ENCODE data around the gene DPAGT1. TPM values are rescaled to one million over a fixed set of nuclear protein-coding genes. Genes with fewer than 3 reads are reported as not detected.
A peak's percentile ranks its signal among the peaks of the same experiment; 100 is the strongest.

The DPAGT1 gene
- total RNA-seq, 3 donors from 2014 or later (not counting 1 experiment from before 2014, with no cell fraction given) = 20.5 to 28.5 (median 24.4) TPM

GRCh38 chr11:119115484-119116234 is 14.0 kb upstream of the DPAGT1 start:
- peaks cover 7 to 12% of the 10 kb centered on the region in 2 donors for H3K4me1 Mint-ChIP-seq
- no peak overlapping the region for H3K4me3 ChIP-seq (ENCODE audit: low read length)
- peaks cover 6% of the 10 kb centered on the region for H3K36me3 Mint-ChIP-seq
- H3K27me3 Mint-ChIP-seq (ENCODE audit: low read depth in 2 of 2) = no peaks in the 10 kb centered on the region
- peaks cover 9% of the 10 kb centered on the region for H3K4me1 ChIP-seq (ENCODE audit: control insufficient read depth, insufficient read depth, low read length)
- H3K27ac ChIP-seq (ENCODE audit: low read length) = no peak overlapping the region
- no peak for TF ChIP-seq CTCF (IDR thresholded peaks at IDR 0.05)
- DNase-seq (peak in 1 of 2 donors; percentile 70), ATAC-seq (no peak)
- 64% methylated on average over 24 of the region's 24 CpGs for whole genome bisulfite sequencing (ENCODE audit: insufficient coverage)
- no peaks in the 10 kb centered on the region for H3K9me3 Mint-ChIP-seq
- H3K27ac Mint-ChIP-seq = peak overlapping the region in 1 of 2 donors; percentile 63
- H3K27me3 ChIP-seq (ENCODE audit: control insufficient read depth, insufficient read depth, low read length) = no peaks in the 10 kb centered on the region
- no peaks in the 10 kb centered on the region for H3K9me3 ChIP-seq (ENCODE audit: control insufficient read depth, insufficient read depth, low read length)
- no peak overlapping the region for H3K4me3 Mint-ChIP-seq
- intact Hi-C loops (cut with micrococcal nuclease) = no loop called here
- peaks cover 49% of the 10 kb centered on the region for H3K36me3 ChIP-seq (ENCODE audit: control insufficient read depth, insufficient read depth, low read length)

GRCh38 chr11:119114351-119114750 is 12.7 kb upstream of the DPAGT1 start:
- intact Hi-C loops (cut with micrococcal nuclease) = no loop called here
- no peaks in the 10 kb centered on the region for H3K27me3 Mint-ChIP-seq (ENCODE audit: low read depth in 2 of 2)
- no peaks in the 10 kb centered on the region for H3K9me3 Mint-ChIP-seq
- peaks cover 6% of the 10 kb centered on the region for H3K36me3 Mint-ChIP-seq
- H3K4me1 Mint-ChIP-seq = peaks cover 13 to 17% of the 10 kb centered on the region in 2 donors
- no peak for ATAC-seq
- no peak for DNase-seq
- H3K27ac Mint-ChIP-seq = no peak overlapping the region
- H3K4me1 ChIP-seq (ENCODE audit: control insufficient read depth, insufficient read depth, low read length) = peaks cover 12% of the 10 kb centered on the region
- no peaks in the 10 kb centered on the region for H3K9me3 ChIP-seq (ENCODE audit: control insufficient read depth, insufficient read depth, low read length)
- no peak overlapping the region for H3K4me3 ChIP-seq (ENCODE audit: low read length)
- TF ChIP-seq CTCF (IDR thresholded peaks at IDR 0.05) = no peak
- no peak overlapping the region for H3K27ac ChIP-seq (ENCODE audit: low read length)
- peaks cover 49% of the 10 kb centered on the region for H3K36me3 ChIP-seq (ENCODE audit: control insufficient read depth, insufficient read depth, low read length)
- 98% methylated on average over 4 of the region's 5 CpGs for WGBS (ENCODE audit: insufficient coverage)
- H3K27me3 ChIP-seq (ENCODE audit: control insufficient read depth, insufficient read depth, low read length) = no peaks in the 10 kb centered on the region
- no peak overlapping the region for H3K4me3 Mint-ChIP-seq

- no peaks in the 10 kb centered on the region for H3K9me3 ChIP-seq (ENCODE audit: control insufficient read depth, insufficient read depth, low read length)
- no peaks in the 10 kb centered on the region for H3K27me3 Mint-ChIP-seq (ENCODE audit: low read depth in 2 of 2)
- no peak overlapping the region for H3K27ac ChIP-seq (ENCODE audit: low read length)
- DNase-seq = no peak
- WGBS (ENCODE audit: insufficient coverage) = 99% methylated on average over 9 of the region's 9 CpGs
- H3K36me3 ChIP-seq (ENCODE audit: control insufficient read depth, insufficient read depth, low read length) = peaks cover 49% of the 10 kb centered on the region
- ATAC-seq = no peak
- no peak overlapping the region for H3K27ac Mint-ChIP-seq
- intact Hi-C loops (cut with micrococcal nuclease) = no loop called here
- H3K4me1 ChIP-seq (ENCODE audit: control insufficient read depth, insufficient read depth, low read length) = peaks cover 19% of the 10 kb centered on the region
- H3K36me3 Mint-ChIP-seq = peaks cover 6% of the 10 kb centered on the region
- no peak overlapping the region for H3K4me3 ChIP-seq (ENCODE audit: low read length)
- no peak overlapping the region for H3K4me3 Mint-ChIP-seq
- no peaks in the 10 kb centered on the region for H3K27me3 ChIP-seq (ENCODE audit: control insufficient read depth, insufficient read depth, low read length)
- no peaks in the 10 kb centered on the region for H3K9me3 Mint-ChIP-seq
- H3K4me1 Mint-ChIP-seq = peaks cover 20 to 23% of the 10 kb centered on the region in 2 donors
- no peak for TF ChIP-seq CTCF (IDR thresholded peaks at IDR 0.05)
Measured at GRCh38 chr11:119113716-119114115, 12.1 kb upstream of the DPAGT1 start.

Data from natural killer cell (primary cell).